ENCODE data around the gene SIPA1L2.

Gene SIPA1L2

DNA sequence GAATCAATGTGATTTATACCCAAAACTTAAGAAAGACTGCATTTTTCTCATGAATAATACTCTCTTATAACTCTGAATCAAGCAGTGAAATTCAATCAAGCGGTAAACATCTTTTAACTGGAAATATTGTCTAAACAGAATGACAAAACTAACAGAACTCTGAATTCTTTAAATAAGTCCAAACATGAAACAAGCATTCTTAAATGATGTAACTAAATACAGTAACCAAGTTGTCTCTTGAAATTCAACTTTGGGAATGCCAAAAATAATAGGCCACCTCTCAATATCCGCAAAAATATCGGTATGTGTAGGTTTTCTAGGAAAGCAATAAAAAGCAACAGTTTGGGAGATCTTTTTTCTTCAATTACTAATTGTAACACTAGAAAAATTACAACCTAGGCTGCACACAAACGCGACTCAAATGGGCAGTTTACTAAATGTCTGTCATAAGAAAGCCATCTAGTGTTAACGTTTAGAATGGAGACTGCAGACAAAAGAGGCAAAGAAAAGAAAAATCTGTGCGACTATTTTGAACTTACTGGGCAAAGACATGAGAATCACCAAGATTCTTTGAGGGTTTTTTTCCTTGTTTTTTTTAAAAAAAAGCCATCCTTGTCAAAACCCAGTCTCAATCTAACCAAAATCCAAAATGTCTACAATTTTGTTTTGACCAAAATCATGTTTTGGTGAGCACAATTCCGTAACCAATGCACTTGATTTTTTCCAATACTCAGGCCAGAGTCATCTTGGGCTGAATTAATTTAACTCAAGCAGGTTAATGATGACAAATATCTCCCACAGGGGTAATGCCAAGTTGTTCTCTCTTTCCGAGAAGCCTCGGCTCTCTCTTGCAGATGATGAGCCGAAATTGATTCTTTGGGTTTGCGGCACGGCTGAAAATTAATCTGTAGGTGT, 1.3 kb downstream of the SIPA1L2 start:
- no peak for TF ChIP-seq CTCF (IDR thresholded peaks at IDR 0.05; ENCODE audit: insufficient read depth, low read length, poor library complexity, severe bottlenecking)
- no peak for TF ChIP-seq EZH2phosphoT487 (conservative IDR thresholded peaks at IDR 0.05; ENCODE audit: low read length)
- H3K9me2 ChIP-seq (replicated peaks; ENCODE audit: insufficient read depth, low read length): no peaks in the 10 kb centered on the region
- no peaks in the 10 kb centered on the region for H3K79me2 ChIP-seq (ENCODE audit: insufficient read depth, low read length)
- H3K27me3 ChIP-seq (ENCODE audit: low read length): no peaks in the 10 kb centered on the region
- H3F3A ChIP-seq (ENCODE audit: insufficient read depth): no peaks in the 10 kb centered on the region
- no peaks in the 10 kb centered on the region for H4K20me1 ChIP-seq (ENCODE audit: low read depth, low read length)
- H3K9ac ChIP-seq (ENCODE audit: low read length): no peak overlapping the region
- H2AFZ ChIP-seq (ENCODE audit: low read depth, low read length, severe bottlenecking): no peak overlapping the region
- no peak overlapping the region for H3K4me2 ChIP-seq (ENCODE audit: low read depth, low read length, poor library complexity, severe bottlenecking)
- H3K4me3 ChIP-seq (ENCODE audit: insufficient read depth, low read length, poor library complexity, severe bottlenecking): no peak overlapping the region
- no peaks in the 10 kb centered on the region for H3K9me3 ChIP-seq (ENCODE audit: insufficient read depth, low read length)
- H3K27ac ChIP-seq (ENCODE audit: low read depth, low read length): no peak overlapping the region
- H3K36me3 ChIP-seq (ENCODE audit: low read length): no peaks in the 10 kb centered on the region

- Histone ChIP-seq H3K9ac (ENCODE audit: low read length) (no peak overlapping the region), H4K20me1 (ENCODE audit: low read depth, low read length) (no peaks in the 10 kb centered on the region), H2AFZ (ENCODE audit: low read depth, low read length, severe bottlenecking) (no peak overlapping the region), H3K27me3 (ENCODE audit: low read length) (no peaks in the 10 kb centered on the region), H3F3A (ENCODE audit: insufficient read depth) (no peaks in the 10 kb centered on the region), H3K36me3 (ENCODE audit: low read length) (no peaks in the 10 kb centered on the region), H3K79me2 (ENCODE audit: insufficient read depth, low read length) (no peaks in the 10 kb centered on the region), H3K9me2 (replicated peaks; ENCODE audit: insufficient read depth, low read length) (no peaks in the 10 kb centered on the region), H3K27ac (ENCODE audit: low read depth, low read length) (no peak overlapping the region), H3K4me3 (ENCODE audit: insufficient read depth, low read length, poor library complexity, severe bottlenecking) (no peak overlapping the region), H3K9me3 (ENCODE audit: insufficient read depth, low read length) (no peaks in the 10 kb centered on the region), H3K4me2 (ENCODE audit: low read depth, low read length, poor library complexity, severe bottlenecking) (no peak overlapping the region)
- TF ChIP-seq EZH2phosphoT487 (conservative IDR thresholded peaks at IDR 0.05; ENCODE audit: low read length) (no peak), CTCF (IDR thresholded peaks at IDR 0.05; ENCODE audit: insufficient read depth, low read length, poor library complexity, severe bottlenecking) (no peak)
These were observed 2.1 kb downstream of the SIPA1L2 start for GRCh38 chr1:232627645-232628334.

DNA sequence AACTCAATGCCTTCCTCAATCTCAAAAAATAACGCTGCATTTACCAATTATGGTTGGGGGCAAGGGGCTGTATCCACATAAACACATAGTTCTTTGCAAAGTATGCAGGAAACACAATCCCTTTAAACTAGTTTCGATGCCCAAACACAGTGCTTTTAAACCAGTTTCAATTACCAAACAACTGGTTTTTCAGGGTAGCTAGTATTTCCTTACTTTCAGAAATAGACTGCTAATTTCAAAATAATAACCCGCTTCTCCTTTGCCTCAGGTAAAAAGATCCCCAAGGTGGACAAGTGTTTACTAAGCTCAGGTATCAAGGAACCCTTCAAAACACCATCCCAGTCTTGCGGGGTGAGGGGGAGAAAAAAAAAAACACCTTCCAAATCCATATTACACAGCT, 2.8 kb downstream of the SIPA1L2 start:
- no peak overlapping the region for H2AFZ ChIP-seq (ENCODE audit: low read depth, low read length, severe bottlenecking)
- H3K9me3 ChIP-seq (ENCODE audit: insufficient read depth, low read length): no peaks in the 10 kb centered on the region
- H3K27me3 ChIP-seq (ENCODE audit: low read length): no peaks in the 10 kb centered on the region
- H3K9me2 ChIP-seq (replicated peaks; ENCODE audit: insufficient read depth, low read length): no peaks in the 10 kb centered on the region
- H3K4me3 ChIP-seq (ENCODE audit: insufficient read depth, low read length, poor library complexity, severe bottlenecking): no peak overlapping the region
- H3K4me2 ChIP-seq (ENCODE audit: low read depth, low read length, poor library complexity, severe bottlenecking): no peak overlapping the region
- H3K36me3 ChIP-seq (ENCODE audit: low read length): no peaks in the 10 kb centered on the region
- H4K20me1 ChIP-seq (ENCODE audit: low read depth, low read length): no peaks in the 10 kb centered on the region
- H3F3A ChIP-seq (ENCODE audit: insufficient read depth): no peaks in the 10 kb centered on the region
- H3K9ac ChIP-seq (ENCODE audit: low read length): no peak overlapping the region
- H3K27ac ChIP-seq (ENCODE audit: low read depth, low read length): no peak overlapping the region
- TF ChIP-seq CTCF (IDR thresholded peaks at IDR 0.05; ENCODE audit: insufficient read depth, low read length, poor library complexity, severe bottlenecking) (no peak), EZH2phosphoT487 (conservative IDR thresholded peaks at IDR 0.05; ENCODE audit: low read length) (no peak)
- no peaks in the 10 kb centered on the region for H3K79me2 ChIP-seq (ENCODE audit: insufficient read depth, low read length)

Data from SU-DHL-6 (cell line).